Stimulated activated CD4-positive, alpha-beta T cell treated with anti-CD3 and anti-CD28 coated beads, Interleukin-4, amount 100 ng/mL, for 24 hours (primary cell): ENCODE results near the gene ETV6.

Experiments used
- DNase-seq: peaks from one replicate; pipeline ENCODE4 v3.0.0-alpha.2; 2020

Gene ETV6

GRCh38 chr12:11648514-11649412, 711 bp upstream of the ETV6 start:
- peak; percentile 69 for DNase-seq

DNA sequence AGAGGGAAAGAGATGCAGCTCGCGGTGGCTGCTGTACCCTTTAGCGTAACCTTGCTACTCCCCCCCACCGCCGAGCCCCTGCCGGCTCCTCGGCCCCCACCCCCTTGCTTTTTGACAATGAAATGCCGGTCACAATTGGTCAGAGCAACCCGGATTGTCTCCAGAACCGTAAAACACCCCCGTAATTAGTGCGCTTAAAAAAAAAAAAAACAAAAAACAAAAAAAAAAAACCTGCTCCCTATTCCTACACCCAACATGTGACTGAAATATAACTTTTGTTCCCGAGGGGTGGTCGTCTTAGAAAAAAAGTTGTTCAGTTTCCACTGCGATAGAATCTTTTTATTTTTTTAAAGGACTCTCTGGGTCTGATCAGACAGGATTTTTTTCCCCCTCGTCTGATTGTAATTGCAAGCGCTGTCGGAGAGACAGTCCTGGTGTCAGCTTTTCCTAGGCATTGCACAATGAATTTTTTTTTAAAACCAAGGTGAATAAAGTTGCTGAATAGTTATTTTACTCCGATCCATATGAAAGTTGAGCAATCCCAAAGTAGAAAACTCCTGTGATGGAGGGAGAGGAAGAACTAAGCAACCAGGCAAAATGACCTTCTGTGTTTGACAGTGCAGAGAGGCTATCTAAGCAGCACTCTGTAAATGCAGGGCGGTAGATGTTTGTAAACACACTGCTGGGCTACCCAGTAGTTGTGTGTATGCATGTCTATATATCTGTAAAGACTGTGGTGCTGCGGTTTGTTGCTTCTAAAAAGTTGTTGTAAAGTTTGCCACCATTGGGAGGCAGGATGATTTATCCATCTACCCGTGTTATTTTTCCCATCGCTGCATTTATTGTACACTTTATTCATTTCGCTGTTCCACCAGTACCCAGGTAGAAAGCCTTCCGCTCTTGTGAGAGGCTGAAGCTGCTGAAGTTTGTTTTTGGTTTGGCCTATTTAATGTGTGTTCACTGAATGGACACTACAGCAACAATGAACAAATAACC, 1.1 kb downstream of the ETV6 start:
- DNase-seq: peak; percentile 32

GRCh38 chr12:11651381-11651780, 1.9 kb downstream of the ETV6 start:
- no peak for DNase-seq

- no peak for DNase-seq
Observed at GRCh38 chr12:11651785-11652184, 2.3 kb downstream of the ETV6 start.

- DNase-seq: peak; percentile 13
Observed at GRCh38 chr12:11652351-11653040, 3.0 kb downstream of the ETV6 start.

DNA sequence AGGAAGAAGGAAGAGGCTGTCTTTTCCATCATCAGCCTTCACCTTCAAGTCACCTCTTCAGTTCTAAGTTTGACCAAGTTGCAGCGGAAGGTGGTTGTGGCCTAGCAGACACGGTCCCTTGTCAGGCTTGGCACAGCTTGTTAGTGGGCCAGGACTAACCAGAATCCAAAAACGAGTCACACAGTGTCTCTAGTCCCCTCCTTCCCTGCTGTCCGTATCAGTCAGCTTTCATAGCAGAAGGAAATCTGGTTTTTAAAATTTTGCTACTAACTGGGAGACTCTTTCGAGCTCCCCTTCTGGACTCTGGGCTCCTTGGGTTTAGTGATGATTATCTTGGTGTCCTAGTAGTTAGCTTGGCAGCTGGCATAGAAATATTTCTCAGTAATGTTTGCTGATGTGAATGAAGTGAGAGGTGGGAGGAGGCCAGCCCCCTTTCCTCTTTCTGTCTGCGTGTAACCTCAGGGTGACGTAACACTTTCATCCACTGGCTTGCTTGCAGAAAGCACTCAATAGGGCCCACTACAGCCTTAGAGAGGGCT, 3.8 kb downstream of the ETV6 start:
- DNase-seq: peak; percentile 62

- DNase-seq: no peak
Observed at GRCh38 chr12:11654338-11654737, 4.9 kb downstream of the ETV6 start.

- no peak for DNase-seq
Observed at GRCh38 chr12:11654802-11655201, 5.3 kb downstream of the ETV6 start.

DNA sequence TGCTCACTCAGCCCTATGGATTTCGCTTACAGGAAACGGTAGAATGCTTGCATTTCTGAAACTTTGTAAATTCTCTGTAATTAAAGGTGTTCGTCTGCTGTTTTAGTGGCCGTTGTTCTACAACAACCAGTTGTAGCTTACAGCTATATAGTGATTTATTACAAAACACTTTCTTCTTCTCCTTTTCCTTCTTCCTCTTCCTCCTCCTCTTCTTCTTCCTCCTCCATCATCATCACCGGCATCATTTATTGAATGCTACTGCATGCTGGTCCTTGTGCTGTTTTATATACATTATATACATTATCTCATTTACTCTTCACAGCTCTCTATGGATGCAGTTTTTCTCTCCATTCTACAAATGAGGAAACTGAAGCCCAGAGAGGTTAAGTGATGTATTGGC, 6.4 kb downstream of the ETV6 start:
- no peak for DNase-seq

DNA sequence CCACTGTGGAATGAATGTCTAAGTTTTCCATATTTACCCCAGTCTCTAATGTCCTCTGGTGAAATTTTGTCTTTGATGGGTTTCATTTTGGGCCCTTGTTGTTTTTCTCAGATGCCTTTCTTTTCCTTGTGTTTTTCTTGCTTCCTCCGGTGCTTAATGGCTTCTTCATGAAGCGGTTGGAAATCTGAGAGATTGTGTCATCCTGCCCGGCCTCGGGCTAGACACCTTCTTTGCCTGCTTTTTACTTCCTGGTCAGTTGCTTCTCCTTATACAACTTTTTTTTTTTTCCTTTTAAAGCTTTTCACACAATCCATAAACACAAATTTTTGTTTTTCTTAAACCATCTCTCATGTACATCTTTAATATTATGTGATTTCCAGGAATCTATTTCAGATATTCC, 7.1 kb downstream of the ETV6 start:
- DNase-seq: no peak

GRCh38 chr12:11657511-11657910, 8.0 kb downstream of the ETV6 start:
- DNase-seq: no peak

DNA sequence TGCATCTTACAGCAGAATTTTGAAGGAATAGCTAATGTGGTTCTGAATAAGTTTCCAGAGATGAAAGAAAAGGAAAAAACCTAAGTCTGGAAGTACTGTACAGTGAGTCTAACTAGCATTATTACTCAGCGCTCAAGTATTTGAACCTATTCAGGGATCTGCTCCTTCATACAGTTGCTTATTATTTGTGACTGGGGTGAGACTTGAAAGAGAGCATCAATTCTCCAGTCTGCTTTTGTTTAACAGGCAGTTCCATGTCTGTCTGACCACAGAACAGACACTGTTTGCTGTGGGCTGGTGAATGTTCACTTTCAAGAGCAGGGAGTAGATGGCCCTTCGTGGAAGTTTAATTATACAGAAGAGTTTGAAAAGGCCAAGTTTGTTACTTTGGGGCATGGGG, 9.3 kb downstream of the ETV6 start:
- no peak for DNase-seq

DNA sequence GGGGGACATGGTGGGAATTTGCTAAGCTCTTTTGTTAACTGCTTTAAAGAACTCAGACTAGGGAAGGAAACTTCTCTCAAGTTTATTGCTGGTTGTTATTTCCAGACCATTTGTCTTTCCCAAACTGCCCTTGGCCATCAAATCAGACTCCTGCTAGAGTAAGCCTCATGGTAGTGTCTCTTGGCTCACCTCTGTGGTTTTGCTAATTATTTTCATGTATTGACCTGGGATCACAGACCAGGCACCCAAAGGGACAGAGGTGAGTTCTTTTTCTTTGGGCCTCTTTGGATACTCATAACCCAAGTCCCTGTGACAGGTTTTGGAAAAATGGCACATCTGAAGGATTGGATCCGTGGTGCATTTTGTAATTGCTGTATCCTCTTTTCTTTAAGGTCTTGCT, 11.2 kb downstream of the ETV6 start:
- no peak for DNase-seq

DNA sequence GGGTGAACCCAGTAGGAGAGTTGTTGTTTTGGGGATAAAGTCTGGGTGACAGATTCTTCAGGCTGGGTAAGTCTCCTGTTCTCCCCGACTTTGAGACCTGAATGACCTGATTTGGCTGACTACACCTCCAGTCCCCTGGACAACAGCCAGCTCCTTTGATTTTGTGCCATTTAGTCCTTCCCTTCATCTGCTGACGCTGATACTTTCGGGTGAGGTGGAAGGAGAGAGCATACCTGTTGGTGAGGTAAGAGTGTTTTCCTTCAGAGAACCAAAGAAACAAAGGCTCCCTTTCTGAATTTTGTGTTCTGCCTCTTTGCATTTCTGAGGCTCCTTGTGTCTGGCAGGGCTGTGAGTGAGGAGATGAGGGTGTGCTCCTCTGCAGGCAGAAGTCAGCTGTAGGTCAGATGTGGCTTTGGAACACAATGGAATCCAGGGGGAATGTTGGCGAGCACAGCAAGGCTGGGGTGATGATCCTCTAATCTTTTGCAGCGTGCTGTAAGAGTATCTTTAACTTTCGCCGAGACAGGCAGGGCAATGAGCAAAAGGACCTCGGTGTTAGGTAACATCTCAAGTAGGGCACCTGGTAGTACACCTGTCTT, 12.1 kb downstream of the ETV6 start:
- DNase-seq: no peak

- DNase-seq: no peak
Observed at GRCh38 chr12:11662369-11662768, 12.9 kb downstream of the ETV6 start.

- no peak for DNase-seq
Observed at GRCh38 chr12:11663130-11663529, 13.7 kb downstream of the ETV6 start.

DNA sequence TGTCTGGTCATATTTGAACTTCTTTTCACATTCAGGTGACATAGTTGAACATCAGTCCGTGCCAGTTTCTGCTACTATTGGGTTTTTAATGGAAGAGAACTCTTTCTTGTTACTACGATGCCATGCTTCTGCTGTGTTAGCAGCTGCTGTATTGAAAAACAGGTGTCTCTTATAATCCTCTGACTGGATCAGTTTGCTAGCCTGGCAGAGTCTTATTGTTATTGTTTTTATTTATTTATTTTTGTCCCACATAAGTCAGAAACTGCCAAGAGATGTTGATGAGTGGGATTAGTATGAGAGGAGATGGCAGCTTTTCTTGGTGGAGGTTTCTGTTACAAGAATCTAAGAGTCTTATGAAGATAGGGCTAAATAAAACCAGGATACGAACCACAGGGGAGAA, 14.6 kb downstream of the ETV6 start:
- DNase-seq: no peak

DNA sequence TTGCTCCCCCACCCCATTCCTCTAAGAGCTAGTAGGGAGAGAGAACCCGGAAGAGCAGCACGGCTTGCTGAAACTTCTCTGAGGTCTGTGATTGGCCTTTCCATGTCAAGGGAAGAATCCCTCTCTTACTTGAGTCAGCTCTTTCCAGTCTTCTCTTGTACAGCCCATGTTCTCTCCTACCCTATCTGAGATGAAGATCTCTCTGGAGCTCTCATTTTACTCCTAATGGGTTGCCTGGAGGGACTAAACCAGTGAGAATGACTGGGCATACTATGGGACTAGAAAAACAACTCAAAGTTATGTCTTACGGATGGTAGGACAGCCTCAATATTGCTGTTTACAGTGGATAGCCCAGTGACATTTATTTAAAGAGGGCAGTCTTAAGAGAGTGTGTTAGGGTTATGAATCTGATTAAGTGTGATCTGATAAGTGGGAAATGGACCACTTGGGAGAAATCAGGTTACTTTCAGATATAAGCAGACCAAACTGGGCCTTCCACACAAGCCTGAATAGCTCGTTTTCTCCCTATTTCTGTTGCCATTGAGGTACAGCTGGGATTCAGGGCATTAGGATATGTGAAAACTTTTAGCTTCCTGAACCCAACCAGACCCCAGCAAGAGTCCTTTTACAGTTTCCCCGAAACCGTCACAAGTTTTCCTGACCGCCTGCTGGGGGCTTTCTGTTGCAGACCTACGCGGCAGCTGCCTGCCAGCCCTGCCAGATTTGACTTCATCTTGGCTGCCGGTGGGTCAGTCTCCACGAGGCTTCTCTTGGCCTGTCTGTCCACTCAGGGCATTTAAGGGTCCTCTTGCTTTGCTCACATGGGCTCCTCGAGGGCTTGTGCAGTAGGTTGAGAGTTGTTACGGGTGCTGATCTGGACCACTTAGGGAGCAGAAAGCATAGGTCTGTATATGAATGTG, 16.9 kb downstream of the ETV6 start:
- DNase-seq: no peak

GRCh38 chr12:11667171-11667570, 17.7 kb downstream of the ETV6 start:
- DNase-seq: no peak

- DNase-seq: no peak
Observed at GRCh38 chr12:11668611-11669010, 19.1 kb downstream of the ETV6 start.

GRCh38 chr12:11669348-11669747, 19.9 kb downstream of the ETV6 start:
- no peak for DNase-seq
